ENCODE measurements around the gene TRPM1. TPM values are rescaled to one million over a fixed set of nuclear protein-coding genes. Genes with fewer than 3 reads are reported as not detected.

Gene TRPM1
- total RNA-seq, 2 experiments from 2014 or later, result not detected

- H3K4me1 Mint-ChIP-seq, result peaks cover 32% of the 10 kb centered on the region
- POLR2A ChIA-PET, result no interaction called here
Observed at GRCh38 chr15:30984118-30984517, 117.4 kb downstream of the TRPM1 start.

DNA sequence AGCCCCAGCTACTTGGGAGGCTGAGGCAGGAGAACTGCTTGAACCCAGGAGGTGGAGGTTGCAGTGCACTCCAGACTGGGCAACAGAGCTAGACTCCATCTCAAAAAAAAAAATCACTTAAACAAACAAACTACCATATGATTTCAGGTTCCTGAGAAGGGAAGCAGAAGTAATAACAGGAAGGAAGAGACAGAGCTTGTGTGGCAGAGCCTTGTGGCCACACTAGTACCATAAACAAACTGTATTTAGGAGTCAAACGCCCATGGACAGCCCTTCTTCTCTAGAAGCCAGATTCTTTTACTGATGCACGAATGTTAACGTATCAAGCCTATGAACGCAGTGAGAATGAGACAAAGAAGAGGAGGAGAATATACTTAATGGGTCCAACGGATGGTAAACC is 122.1 kb downstream of the TRPM1 start:
- H3K4me1 Mint-ChIP-seq, result peaks cover 16% of the 10 kb centered on the region
- peaks cover 43% of the 10 kb centered on the region for H3K36me3 Mint-ChIP-seq (ENCODE audit: low read depth)
- H3K27me3 Mint-ChIP-seq, result no peaks in the 10 kb centered on the region
- ChIA-PET CTCF (interaction anchor here (0.7 to 1.6 kb wide), 3 partner anchors 12 to 150 kb away, joined by 3 to 5 read pairs (median 3); no protein-coding TSS in a partner anchor), POLR2A (interaction anchor here (1.1 to 2.7 kb wide), 2 partner anchors 10 to 11 kb away, joined by 4 to 6 read pairs; partner anchors contain the start of gene MTMR10)
- DNase-seq, result no peak
- H3K4me3 Mint-ChIP-seq, result no peak overlapping the region
- H3K27ac Mint-ChIP-seq, result peak overlapping the region; percentile 2
- no peaks in the 10 kb centered on the region for H3K9me3 Mint-ChIP-seq

More at GRCh38 chr15:30984118-30984517, 117.4 kb downstream of the TRPM1 start:
- CTCF ChIA-PET, result no interaction called here
- H3K9me3 Mint-ChIP-seq, result no peaks in the 10 kb centered on the region
- no peaks in the 10 kb centered on the region for H3K27me3 Mint-ChIP-seq
- DNase-seq, result no peak
- H3K27ac Mint-ChIP-seq, result no peak overlapping the region
- H3K4me3 Mint-ChIP-seq, result no peak overlapping the region
- H3K36me3 Mint-ChIP-seq (ENCODE audit: low read depth), result peaks cover 53% of the 10 kb centered on the region

GRCh38 chr15:30978328-30978727 is 123.2 kb downstream of the TRPM1 start:
- H3K36me3 Mint-ChIP-seq (ENCODE audit: low read depth), result peaks cover 48% of the 10 kb centered on the region
- no peak for DNase-seq
- ChIA-PET POLR2A (no interaction called here), CTCF (no interaction called here)
- no peak overlapping the region for H3K4me3 Mint-ChIP-seq
- no peaks in the 10 kb centered on the region for H3K27me3 Mint-ChIP-seq
- no peak overlapping the region for H3K27ac Mint-ChIP-seq
- H3K4me1 Mint-ChIP-seq, result peaks cover 16% of the 10 kb centered on the region
- no peaks in the 10 kb centered on the region for H3K9me3 Mint-ChIP-seq

GRCh38 chr15:30974112-30974511 is 127.4 kb downstream of the TRPM1 start:
- no peaks in the 10 kb centered on the region for H3K9me3 Mint-ChIP-seq
- H3K36me3 Mint-ChIP-seq (ENCODE audit: low read depth), result peaks cover 58% of the 10 kb centered on the region
- H3K4me1 Mint-ChIP-seq, result peaks cover 20% of the 10 kb centered on the region
- DNase-seq, result no peak
- ChIA-PET CTCF (no interaction called here), POLR2A (no interaction called here)
- H3K4me3 Mint-ChIP-seq, result no peak overlapping the region
- no peak overlapping the region for H3K27ac Mint-ChIP-seq
- no peaks in the 10 kb centered on the region for H3K27me3 Mint-ChIP-seq

- POLR2A ChIA-PET, result interaction anchor here (0.7 kb wide), 1 partner anchor 18 kb away, joined by 3 read pairs; the partner anchor contains the start of gene MTMR10
- H3K4me1 Mint-ChIP-seq, result peaks cover 18% of the 10 kb centered on the region
- no peaks in the 10 kb centered on the region for H3K27me3 Mint-ChIP-seq
- CTCF ChIA-PET, result no interaction called here
- H3K4me3 Mint-ChIP-seq, result no peak overlapping the region
- H3K36me3 Mint-ChIP-seq (ENCODE audit: low read depth), result peaks cover 57% of the 10 kb centered on the region
- no peak for DNase-seq
- no peak overlapping the region for H3K27ac Mint-ChIP-seq
- H3K9me3 Mint-ChIP-seq, result no peaks in the 10 kb centered on the region
Observed at GRCh38 chr15:30973379-30973778, 128.1 kb downstream of the TRPM1 start.

- DNase-seq, result no peak
- Mint-ChIP-seq H3K4me3 (no peak overlapping the region), H3K4me1 (peaks cover 18% of the 10 kb centered on the region), H3K27ac (no peak overlapping the region), H3K9me3 (no peaks in the 10 kb centered on the region), H3K27me3 (no peaks in the 10 kb centered on the region), H3K36me3 (ENCODE audit: low read depth) (peaks cover 51% of the 10 kb centered on the region)
- ChIA-PET POLR2A (no interaction called here), CTCF (no interaction called here)
Observed at GRCh38 chr15:30969724-30970123, 131.8 kb downstream of the TRPM1 start.

DNA sequence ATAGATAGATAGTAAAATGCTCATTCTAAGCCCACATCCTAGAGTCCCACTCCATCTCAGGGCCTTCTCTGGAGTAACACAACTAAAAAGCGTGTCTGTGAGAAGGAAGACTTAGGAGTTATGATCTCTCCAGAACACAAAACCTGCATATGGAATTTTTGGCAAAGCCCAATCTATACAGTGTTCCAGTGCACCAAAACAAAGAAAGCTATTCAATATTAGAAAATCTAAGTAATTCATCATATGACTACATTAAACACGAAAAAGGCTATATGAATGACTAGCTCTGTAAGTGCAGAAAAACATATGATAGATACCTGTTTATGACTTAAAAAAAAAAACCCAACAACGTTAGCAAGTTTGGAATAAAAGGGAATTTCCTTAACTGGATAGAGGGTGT is 137.8 kb downstream of the TRPM1 start:
- ChIA-PET POLR2A (no interaction called here), CTCF (interaction anchor here (1.0 kb wide), 1 partner anchor 50 kb away, joined by 3 read pairs; no protein-coding TSS in a partner anchor)
- H3K27ac Mint-ChIP-seq, result no peak overlapping the region
- H3K4me3 Mint-ChIP-seq, result no peak overlapping the region
- H3K36me3 Mint-ChIP-seq (ENCODE audit: low read depth), result peaks cover 32% of the 10 kb centered on the region
- H3K9me3 Mint-ChIP-seq, result no peaks in the 10 kb centered on the region
- no peak for DNase-seq
- H3K4me1 Mint-ChIP-seq, result peaks cover 6% of the 10 kb centered on the region
- H3K27me3 Mint-ChIP-seq, result no peaks in the 10 kb centered on the region

DNA sequence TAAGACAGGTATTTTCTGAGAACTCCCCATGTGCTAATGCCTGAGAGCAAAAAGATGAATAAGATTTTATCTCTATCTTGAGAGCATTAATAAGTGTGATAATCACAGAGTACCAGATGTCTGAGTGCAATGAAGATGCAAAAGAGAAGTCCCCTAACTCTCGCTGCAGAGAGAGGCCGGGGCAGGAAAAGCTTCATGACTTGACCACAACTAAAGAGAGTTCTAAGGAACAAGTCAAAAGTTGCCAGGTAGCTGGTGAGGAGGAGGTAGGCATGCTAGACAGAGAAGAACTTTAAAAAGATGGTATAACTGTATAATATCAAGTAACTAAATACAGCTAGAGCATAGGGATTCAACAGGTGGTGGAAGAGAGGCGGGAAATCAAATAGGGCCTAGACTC is 138.9 kb downstream of the TRPM1 start:
- peaks cover 5% of the 10 kb centered on the region for H3K4me1 Mint-ChIP-seq
- peaks cover 37% of the 10 kb centered on the region for H3K36me3 Mint-ChIP-seq (ENCODE audit: low read depth)
- ChIA-PET CTCF (interaction anchor here (1.2 to 1.5 kb wide), 2 partner anchors 20 to 166 kb away, joined by 3 to 5 read pairs; no protein-coding TSS in a partner anchor), POLR2A (no interaction called here)
- no peaks in the 10 kb centered on the region for H3K9me3 Mint-ChIP-seq
- no peaks in the 10 kb centered on the region for H3K27me3 Mint-ChIP-seq
- no peak overlapping the region for H3K4me3 Mint-ChIP-seq
- DNase-seq, result no peak
- no peak overlapping the region for H3K27ac Mint-ChIP-seq

DNA sequence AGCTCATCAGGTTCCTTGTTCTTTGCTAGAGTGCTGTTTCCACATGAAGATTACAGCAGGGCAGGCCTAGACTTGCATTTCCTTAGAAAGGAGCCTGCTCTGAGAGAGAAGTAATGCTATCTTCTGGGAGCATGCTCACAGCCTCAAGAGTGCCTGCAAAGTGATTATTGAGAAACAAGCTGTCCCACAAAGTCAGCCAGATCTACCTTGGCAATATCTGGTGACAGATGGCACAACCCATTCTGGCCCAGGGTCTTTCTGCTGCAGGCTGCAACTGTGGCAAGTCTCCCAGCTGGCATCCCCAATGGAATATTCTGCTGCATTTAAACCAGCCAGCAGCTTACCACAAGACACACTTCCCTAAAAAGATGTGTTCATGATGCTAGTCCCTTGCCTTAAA is 139.4 kb downstream of the TRPM1 start:
- Mint-ChIP-seq H3K9me3 (no peaks in the 10 kb centered on the region), H3K27me3 (no peaks in the 10 kb centered on the region), H3K36me3 (ENCODE audit: low read depth) (peaks cover 41% of the 10 kb centered on the region), H3K4me1 (peaks cover 5% of the 10 kb centered on the region), H3K4me3 (no peak overlapping the region), H3K27ac (no peak overlapping the region)
- CTCF ChIA-PET, result interaction anchor here (1.2 to 1.5 kb wide), 2 partner anchors 20 to 167 kb away, joined by 3 to 5 read pairs; no protein-coding TSS in a partner anchor
- POLR2A ChIA-PET, result no interaction called here
- no peak for DNase-seq

GRCh38 chr15:30958219-30958618 is 143.3 kb downstream of the TRPM1 start:
- H3K27ac Mint-ChIP-seq, result no peak overlapping the region
- DNase-seq, result no peak
- peaks cover 63% of the 10 kb centered on the region for H3K36me3 Mint-ChIP-seq (ENCODE audit: low read depth)
- no peaks in the 10 kb centered on the region for H3K27me3 Mint-ChIP-seq
- H3K9me3 Mint-ChIP-seq, result no peaks in the 10 kb centered on the region
- ChIA-PET POLR2A (no interaction called here), CTCF (no interaction called here)
- no peak overlapping the region for H3K4me3 Mint-ChIP-seq
- H3K4me1 Mint-ChIP-seq, result peaks cover 17% of the 10 kb centered on the region

GRCh38 chr15:30956216-30957124 is 145.1 kb downstream of the TRPM1 start:
- Mint-ChIP-seq H3K9me3 (no peaks in the 10 kb centered on the region), H3K4me1 (peaks cover 12% of the 10 kb centered on the region), H3K27ac (no peak overlapping the region), H3K36me3 (ENCODE audit: low read depth) (peaks cover 72% of the 10 kb centered on the region), H3K27me3 (no peaks in the 10 kb centered on the region), H3K4me3 (no peak overlapping the region)
- POLR2A ChIA-PET, result no interaction called here
- no peak for DNase-seq
- CTCF ChIA-PET, result no interaction called here

DNA sequence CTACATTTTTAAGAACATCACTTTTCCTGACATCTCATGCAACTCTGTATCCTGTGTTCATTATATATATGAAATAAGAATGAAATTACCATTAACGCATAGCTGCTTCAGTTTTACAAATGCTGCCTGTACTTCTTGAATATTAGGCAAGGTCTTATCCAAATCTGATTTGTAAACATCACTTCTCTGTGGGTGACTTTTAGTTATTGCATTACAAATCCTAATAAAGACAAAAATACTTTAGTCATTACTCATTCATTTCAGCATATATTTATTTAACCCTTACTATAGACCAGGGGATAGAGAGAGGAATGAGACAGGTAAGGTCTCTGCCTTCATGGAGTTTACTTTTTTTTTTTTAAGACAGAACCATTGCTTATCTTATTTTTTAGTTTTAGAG is 146.9 kb downstream of the TRPM1 start:
- Mint-ChIP-seq H3K27me3 (no peaks in the 10 kb centered on the region), H3K27ac (no peak overlapping the region), H3K36me3 (ENCODE audit: low read depth) (peaks cover 72% of the 10 kb centered on the region), H3K9me3 (no peaks in the 10 kb centered on the region), H3K4me3 (no peak overlapping the region), H3K4me1 (peaks cover 12% of the 10 kb centered on the region)
- ChIA-PET POLR2A (no interaction called here), CTCF (no interaction called here)
- no peak for DNase-seq

- H3K9me3 Mint-ChIP-seq, result no peaks in the 10 kb centered on the region
- H3K27ac Mint-ChIP-seq, result peak overlapping the region; percentile 26
- POLR2A ChIA-PET, result interaction anchor here (1.2 kb wide), 1 partner anchor 38 kb away, joined by 3 read pairs; no protein-coding TSS in a partner anchor
- CTCF ChIA-PET, result no interaction called here
- H3K4me1 Mint-ChIP-seq, result peaks cover 12% of the 10 kb centered on the region
- peaks cover 73% of the 10 kb centered on the region for H3K36me3 Mint-ChIP-seq (ENCODE audit: low read depth)
- DNase-seq, result peak; percentile 27
- no peak overlapping the region for H3K4me3 Mint-ChIP-seq
- no peaks in the 10 kb centered on the region for H3K27me3 Mint-ChIP-seq
Observed at GRCh38 chr15:30953731-30954378, 147.7 kb downstream of the TRPM1 start.
